Type B pancreatic cell (in vitro differentiated cells): ENCODE results near the gene TBXAS1. TPM values are rescaled to one million over a fixed set of nuclear protein-coding genes. Genes with fewer than 3 reads are reported as not detected.

Experiments
- DNase-seq: peaks from one replicate; pipeline ENCODE4 v3.0.0; 2021; ENCODE audit warnings: mixed read lengths; ENCODE audit not compliant: unreplicated experiment; ENCODE audit errors: extremely low spot score
- H3K27ac Mint-ChIP-seq: 2 replicates; pipeline ENCODE4 v1.8.0; 2021; ENCODE audit warnings: mild to moderate bottlenecking, mixed read lengths
- H3K27me3 Mint-ChIP-seq: 2 replicates; pipeline ENCODE4 v1.8.0; 2021; ENCODE audit warnings: mixed read lengths
- H3K36me3 Mint-ChIP-seq: 2 replicates; pipeline ENCODE4 v1.8.0; 2021; ENCODE audit warnings: mixed read lengths
- H3K4me1 Mint-ChIP-seq: one replicate; pipeline ENCODE4 v1.8.0; 2021; ENCODE audit warnings: mixed read lengths; ENCODE audit not compliant: unreplicated experiment
- H3K4me3 Mint-ChIP-seq: 2 replicates; pipeline ENCODE4 v1.8.0; 2021; ENCODE audit warnings: mild to moderate bottlenecking, mixed read lengths
- H3K9me3 Mint-ChIP-seq: 2 replicates; pipeline ENCODE4 v1.8.0; 2021; ENCODE audit warnings: mixed read lengths
- CTCF ChIP-seq: fragments of 200-600 bp; sonication (generic); conservative IDR thresholded peaks from 2 replicates; pipeline ENCODE4 v1.5.0; 2021; ENCODE audit warnings: antibody characterized with exemption, mild to moderate bottlenecking
- total RNA-seq: library from RNA; stranded (reverse); gene quantifications from 2 replicates; pipeline ENCODE4 v1.2.1, GENCODE V29; 2021; ENCODE audit warnings: low replicate concordance

The TBXAS1 gene
- total RNA-seq, 1 donor from 2014 or later: 5.8 TPM

DNA sequence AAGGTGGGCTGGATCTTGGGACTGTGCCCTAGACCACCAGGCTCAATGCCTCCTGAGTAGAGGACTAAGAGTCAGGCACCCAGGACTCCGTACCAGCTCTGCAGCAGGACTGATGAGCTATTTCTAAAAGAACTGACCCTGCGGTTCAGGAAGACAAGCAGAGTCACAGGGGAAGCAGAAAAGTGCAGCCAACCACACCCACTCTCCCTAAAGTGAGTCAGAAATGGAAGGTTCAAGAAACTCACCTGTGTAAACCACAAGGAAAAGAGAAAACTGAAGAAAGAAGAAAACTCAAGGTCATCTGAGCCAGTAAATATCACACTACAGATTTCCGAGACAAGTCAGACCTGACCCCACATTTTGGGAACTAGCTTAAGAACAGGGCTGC, 231.2 kb downstream of the TBXAS1 start:
- H3K4me3 Mint-ChIP-seq: peak overlapping the region; percentile 86
- H3K27me3 Mint-ChIP-seq: peaks cover 21% of the 10 kb centered on the region

GRCh38 chr7:140060788-140061606, 231.9 kb downstream of the TBXAS1 start:
- H3K27ac Mint-ChIP-seq: peak overlapping the region; percentile 19
- H3K4me1 Mint-ChIP-seq: peaks cover 12% of the 10 kb centered on the region

More for the DNA sequence above, 231.2 kb downstream of the TBXAS1 start:
- DNase-seq: no peak
- peak overlapping the region; percentile 19 for H3K27ac Mint-ChIP-seq
- H3K9me3 Mint-ChIP-seq: no peaks in the 10 kb centered on the region
- no peak for TF ChIP-seq CTCF
- H3K36me3 Mint-ChIP-seq: peaks cover 10% of the 10 kb centered on the region
- peaks cover 12% of the 10 kb centered on the region for H3K4me1 Mint-ChIP-seq

DNA sequence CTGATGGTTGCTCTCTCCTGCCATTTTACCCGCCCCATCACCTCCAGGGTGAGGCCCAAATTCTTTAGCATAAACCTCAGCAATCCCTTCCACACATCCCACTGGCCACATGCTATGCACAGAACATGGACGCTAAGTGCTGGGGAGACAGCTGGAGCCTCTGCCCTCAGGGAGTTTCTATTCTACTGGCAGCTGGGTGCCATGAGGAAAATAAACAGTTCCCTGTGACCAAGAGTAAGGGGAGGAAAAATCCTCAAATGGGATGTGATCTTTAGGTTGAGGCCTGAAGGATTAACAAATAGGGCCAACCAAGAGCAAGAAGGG, 232.5 kb downstream of the TBXAS1 start:
- H3K36me3 Mint-ChIP-seq: peaks cover 10% of the 10 kb centered on the region
- peak; percentile 24 for DNase-seq
- H3K9me3 Mint-ChIP-seq: peaks cover 2% of the 10 kb centered on the region
- peak overlapping the region; percentile 7 for H3K27ac Mint-ChIP-seq
- peak overlapping the region; percentile 86 for H3K4me3 Mint-ChIP-seq
- peaks cover 21% of the 10 kb centered on the region for H3K27me3 Mint-ChIP-seq
- peaks cover 12% of the 10 kb centered on the region for H3K4me1 Mint-ChIP-seq
- TF ChIP-seq CTCF: no peak

More at GRCh38 chr7:140060788-140061606, 231.9 kb downstream of the TBXAS1 start:
- no peak for TF ChIP-seq CTCF
- Mint-ChIP-seq H3K9me3 (no peaks in the 10 kb centered on the region), H3K4me3 (peak overlapping the region; percentile 86), H3K27me3 (peaks cover 21% of the 10 kb centered on the region), H3K36me3 (peaks cover 10% of the 10 kb centered on the region)
- peak; percentile 40 for DNase-seq

- Mint-ChIP-seq H3K4me3 (peak overlapping the region; percentile 86), H3K4me1 (peaks cover 12% of the 10 kb centered on the region), H3K27ac (peak overlapping the region; percentile 50), H3K27me3 (peaks cover 21% of the 10 kb centered on the region), H3K36me3 (peaks cover 10% of the 10 kb centered on the region), H3K9me3 (peaks cover 7% of the 10 kb centered on the region)
- DNase-seq: peak; percentile 62
- no peak for TF ChIP-seq CTCF
These were observed 233.1 kb downstream of the TBXAS1 start for GRCh38 chr7:140062118-140062527.

DNA sequence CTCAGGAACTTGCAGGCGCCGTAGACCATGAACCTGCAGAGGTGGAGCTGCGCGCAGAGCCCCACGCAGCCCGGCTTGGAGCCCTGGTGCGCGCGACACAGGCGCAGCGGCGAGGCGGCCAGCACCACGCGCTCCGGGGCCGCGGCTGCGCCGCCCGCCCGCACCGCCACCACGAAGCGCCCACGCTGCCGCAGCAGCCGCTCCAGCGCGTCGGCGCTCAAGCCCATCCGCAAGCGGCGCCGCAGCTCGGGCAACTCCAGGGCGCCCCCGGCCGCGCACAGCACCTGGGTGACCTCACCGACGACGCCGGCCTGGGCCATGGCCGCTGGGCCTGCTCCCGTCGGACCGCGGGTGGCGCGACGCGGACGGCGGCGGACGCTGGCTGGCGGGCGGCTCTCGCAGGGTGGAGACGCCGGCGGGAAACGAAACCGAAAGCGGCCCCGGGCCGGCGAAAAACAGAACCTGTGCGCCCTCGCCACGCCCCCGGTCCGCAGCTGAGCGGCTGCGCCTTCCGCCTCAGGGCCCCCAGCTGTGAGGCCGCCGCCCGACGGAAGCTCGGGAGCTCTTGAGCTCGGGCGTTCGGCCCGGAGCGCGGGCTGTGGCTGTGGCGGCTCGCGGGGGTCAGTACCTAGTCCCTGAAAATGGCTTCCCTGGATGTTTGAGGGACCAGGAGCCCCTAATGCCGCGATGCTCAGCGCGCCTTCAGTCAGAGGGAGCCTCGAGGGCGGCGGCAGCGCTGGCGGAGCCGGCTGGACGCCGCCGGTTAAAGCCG, 233.7 kb downstream of the TBXAS1 start, which contains the start of gene PARP12:
TSS of gene PARP12 (minus strand) at position 424 of the 772 bp plus-strand sequence. CDS start at position 320, 104 bp downstream.
- Mint-ChIP-seq H3K4me3 (peak within 1 kb of the TSS; percentile 86), H3K36me3 (peaks cover 10% of the 10 kb centered on the region), H3K27me3 (peaks cover 21% of the 10 kb centered on the region), H3K27ac (peak within 1 kb of the TSS; percentile 68), H3K4me1 (peaks cover 12% of the 10 kb centered on the region), H3K9me3 (peaks cover 11% of the 10 kb centered on the region)
- TF ChIP-seq CTCF: no peak
- peak; percentile 84 for DNase-seq
